CD4-positive, alpha-beta T cell treated with Interleukin-17A for 1 hour (primary cell): ENCODE measurements around the gene NYAP1.
"Not testable (repeated sequence)": the region's sequence is repeated elsewhere in the genome, so short reads cannot be mapped to it uniquely, and the experiment has no call there.

Experiments used
- DNase-seq: peaks from one replicate; pipeline ENCODE4 v3.0.0-alpha.2; 2020

The NYAP1 gene

DNA sequence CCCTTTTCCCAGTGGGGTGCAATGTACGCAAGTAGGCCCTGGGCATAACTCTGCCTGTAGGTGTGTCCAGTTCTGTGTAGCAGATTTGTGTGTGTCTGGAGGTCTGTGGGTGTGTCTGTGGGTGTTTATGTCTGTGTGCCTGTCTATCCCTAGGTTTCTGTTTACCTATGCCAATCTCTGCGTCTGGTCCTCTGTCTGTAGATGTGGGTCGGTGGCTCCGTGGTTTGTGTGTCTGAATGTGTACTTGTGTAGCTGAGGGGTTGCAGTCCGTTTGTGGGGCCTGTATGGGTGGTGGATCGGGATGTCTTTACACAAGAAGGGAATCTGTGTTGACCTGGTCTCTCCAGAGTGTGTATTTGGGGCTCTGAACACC, 932 bp downstream of the NYAP1 start:
- no peak for DNase-seq

DNA sequence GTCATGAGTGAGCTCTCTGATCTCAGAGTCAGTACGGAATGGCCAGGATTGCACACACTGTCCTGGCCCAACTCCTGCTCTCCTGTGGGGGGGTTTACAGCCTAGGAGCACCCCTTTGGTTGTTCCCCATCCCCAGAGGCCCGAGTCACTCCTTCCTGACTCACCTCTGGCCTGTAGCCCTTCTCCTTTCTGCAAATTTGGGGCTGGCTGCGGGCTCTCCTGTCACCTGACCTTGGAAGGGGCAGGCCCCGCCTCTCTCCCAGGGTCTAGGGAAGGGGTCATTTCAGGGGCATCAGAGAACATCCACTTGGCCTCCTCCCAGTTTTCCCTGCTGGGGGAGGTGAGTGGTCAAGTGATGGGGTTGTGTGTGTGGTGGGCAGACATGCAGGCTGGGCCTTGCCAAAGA, 1.7 kb downstream of the NYAP1 start:
- no peak for DNase-seq

DNA sequence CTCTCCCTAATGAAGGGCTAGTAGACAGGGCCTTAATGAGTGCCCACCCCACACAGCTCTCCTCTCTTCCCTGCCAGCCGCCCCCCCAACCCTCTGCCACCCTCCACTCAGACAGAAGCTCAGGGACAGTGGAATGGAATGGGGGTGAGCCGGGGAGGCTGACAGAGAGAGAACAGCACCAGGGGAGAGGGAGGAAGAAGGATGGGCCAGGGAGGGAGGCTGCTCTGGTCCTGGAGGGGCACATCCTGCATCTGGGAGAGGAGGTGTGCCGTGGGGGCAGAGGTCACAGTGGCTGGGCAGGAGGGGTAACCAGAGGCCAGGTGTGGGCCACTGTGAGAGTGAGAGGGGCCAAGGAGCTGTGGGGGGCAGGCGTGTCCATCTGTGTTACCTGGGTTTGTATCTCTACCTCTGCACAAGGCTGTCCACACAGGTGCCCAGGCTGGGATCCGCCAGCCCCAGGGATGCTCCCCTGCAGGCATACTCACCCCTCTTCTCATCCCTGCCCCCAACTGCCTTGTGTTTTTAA, 2.4 kb downstream of the NYAP1 start:
- no peak for DNase-seq

DNA sequence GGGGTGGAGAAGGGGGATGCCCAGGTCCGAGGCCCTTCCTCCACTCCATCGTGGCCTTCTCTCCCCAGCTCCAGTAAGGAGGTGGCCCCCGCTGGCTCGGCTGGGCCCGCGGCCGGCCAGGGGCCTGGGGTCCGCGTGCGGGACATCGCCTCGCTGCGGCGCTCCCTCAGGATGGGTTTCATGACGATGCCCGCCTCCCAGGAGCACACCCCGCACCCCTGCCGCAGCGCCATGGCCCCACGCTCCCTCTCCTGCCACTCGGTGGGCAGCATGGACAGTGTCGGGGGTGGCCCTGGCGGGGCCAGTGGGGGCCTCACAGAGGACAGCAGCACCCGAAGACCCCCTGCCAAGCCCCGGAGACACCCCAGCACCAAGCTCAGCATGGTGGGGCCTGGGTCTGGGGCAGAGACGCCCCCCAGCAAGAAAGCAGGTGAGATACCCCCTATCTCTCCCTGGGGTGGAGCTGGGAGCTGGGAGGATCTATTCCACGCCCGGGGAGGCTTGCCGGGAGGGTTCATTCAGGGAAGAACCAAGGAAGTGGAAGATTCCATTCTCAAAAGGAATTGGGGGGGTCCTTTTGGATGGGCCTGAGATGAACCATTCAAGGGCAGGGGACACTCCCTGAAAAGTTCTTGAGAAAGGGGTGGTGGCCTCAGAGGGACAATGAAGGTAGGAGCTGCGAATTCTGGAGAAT, 3.2 kb downstream of the NYAP1 start:
- no peak for DNase-seq

DNA sequence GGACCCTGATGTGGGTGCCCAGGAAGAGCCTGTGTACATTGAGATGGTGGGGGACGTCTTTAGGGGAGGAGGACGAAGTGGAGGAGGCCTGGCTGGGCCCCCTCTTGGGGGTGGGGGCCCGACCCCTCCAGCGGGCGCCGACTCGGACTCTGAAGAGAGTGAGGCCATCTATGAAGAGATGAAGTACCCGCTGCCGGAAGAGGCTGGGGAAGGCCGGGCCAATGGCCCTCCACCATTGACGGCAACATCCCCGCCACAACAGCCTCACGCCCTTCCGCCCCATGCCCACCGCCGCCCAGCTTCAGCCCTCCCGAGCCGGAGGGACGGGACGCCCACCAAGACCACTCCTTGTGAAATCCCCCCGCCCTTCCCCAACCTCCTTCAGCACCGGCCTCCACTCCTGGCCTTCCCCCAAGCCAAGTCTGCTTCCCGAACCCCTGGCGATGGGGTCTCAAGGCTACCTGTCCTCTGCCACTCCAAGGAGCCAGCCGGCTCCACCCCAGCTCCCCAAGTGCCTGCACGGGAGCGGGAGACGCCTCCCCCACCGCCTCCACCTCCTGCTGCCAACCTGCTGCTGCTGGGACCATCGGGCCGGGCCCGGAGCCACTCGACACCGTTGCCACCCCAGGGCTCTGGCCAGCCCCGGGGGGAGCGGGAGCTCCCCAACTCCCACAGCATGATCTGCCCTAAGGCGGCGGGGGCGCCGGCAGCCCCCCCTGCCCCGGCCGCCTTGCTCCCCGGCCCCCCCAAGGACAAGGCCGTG, 4.8 kb downstream of the NYAP1 start:
- DNase-seq = no peak

DNA sequence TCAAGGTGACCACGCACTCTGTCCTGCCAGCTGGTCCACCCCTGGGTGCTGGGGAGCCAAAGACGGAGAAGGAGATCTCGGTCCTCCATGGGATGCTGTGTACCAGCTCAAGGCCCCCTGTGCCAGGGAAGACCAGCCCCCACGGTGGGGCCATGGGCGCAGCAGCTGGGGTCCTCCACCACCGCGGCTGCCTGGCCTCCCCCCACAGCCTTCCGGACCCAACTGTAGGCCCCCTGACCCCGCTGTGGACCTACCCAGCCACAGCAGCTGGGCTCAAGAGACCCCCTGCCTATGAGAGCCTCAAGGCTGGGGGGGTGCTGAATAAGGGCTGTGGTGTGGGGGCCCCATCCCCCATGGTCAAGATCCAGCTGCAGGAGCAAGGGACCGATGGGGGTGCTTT, 5.4 kb downstream of the NYAP1 start:
- no peak for DNase-seq

DNA sequence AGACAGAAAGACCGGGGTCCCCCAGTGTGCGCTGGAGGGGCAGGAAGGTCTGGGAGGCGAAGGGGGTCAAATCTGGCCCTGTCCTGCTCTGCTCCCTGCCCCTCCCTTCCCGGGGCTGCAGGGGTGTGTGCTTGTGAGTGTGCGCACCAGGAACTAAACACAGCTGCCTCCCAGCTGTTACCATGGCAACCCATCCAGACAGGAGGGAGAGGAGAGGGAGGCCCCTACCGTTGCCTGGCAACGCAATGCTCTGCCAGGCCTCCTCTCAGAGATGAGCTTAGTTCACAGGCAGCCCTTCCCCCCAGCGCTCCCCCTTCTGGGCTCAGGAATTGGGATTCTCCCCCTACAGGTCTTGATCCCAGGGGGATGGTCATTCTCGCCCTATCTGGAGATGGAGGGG, 6.1 kb downstream of the NYAP1 start:
- DNase-seq = peak; percentile 58

DNA sequence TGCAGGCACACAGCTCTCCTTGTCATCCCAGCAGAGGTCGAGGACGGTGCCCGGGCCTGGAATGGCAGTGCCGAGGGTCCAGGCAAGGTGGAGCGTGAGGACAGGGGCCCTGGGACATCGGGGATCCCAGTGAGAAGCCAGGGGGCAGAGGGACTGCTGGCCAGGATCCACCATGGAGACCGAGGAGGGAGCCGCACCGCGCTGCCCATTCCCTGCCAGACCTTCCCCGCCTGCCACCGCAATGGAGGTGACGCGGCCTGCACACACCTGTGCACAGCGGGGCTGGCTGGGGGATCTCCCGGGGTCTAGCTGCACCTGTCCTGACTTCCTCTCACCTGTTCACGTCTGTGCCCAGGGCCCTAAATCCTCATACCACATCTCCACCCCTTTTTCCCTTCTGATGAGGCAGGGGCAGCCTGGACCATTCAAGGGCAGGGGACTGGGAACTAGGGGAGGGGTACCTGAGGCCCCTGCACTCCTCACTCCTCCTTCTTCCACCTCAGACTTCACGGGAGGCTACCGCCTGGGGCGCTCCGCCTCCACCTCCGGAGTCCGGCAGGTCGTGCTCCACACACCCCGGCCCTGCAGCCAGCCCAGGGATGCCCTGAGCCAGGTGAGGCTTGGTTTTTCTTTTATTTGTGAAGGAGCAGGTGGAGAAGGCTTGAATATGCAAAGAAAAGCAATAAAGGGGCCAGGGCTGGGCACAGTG, 6.9 kb downstream of the NYAP1 start:
- DNase-seq = no peak

DNA sequence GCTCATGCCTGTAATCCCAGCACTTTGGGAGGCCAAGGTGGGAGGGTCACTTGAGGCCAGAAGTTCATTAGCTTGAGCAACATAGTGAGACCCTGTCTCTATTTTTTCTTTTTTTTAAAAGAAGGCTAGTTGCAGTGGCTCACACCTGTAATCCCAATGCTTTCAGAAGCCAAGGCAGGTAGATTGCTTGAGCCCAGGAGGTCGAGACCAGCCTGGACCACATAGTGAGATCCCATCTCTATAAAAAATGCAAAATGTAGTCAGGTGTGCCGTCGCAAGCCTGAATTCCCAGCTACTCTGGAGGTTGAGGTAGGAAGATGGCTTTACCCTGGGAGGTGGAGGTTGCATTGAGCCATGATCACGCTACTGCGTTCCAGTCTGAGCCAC, 7.5 kb downstream of the NYAP1 start:
- DNase-seq = no peak

DNA sequence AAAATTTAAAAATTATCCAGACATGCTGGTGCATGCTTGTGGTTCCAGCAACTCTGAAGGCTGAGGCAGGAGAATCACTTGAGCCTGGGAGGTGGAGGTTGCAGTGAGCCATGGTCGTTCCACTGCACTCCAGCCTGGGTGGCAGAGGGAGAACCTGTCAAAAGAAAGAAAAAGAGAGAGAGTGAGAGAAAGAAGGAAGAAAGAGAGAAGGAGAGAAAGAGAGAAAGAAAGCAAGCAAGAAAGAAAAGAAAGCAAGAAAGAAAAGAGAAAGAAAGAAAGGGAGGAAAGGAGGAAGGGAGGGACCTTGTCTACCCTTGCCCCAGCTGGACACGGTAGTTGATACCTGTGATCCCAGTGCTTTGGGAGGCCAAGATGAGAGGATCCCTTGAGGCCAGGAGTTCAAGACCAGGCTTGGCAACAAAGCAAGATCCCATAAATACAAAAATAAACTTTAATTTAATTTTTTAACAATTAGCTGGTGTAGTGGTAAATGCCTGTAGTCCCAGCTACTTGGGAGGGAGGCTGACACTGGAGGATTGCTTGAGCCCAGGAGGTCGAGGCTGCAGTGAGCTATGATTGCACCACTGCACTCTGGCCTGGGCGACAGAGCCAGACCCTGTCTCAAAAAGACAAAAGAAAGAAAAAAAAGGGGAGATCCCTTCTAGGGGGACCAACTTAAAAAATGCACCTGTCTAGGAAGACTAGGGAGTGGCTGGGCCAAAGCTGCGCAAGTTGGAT, 9.2 kb downstream of the NYAP1 start:
- DNase-seq = no peak

DNA sequence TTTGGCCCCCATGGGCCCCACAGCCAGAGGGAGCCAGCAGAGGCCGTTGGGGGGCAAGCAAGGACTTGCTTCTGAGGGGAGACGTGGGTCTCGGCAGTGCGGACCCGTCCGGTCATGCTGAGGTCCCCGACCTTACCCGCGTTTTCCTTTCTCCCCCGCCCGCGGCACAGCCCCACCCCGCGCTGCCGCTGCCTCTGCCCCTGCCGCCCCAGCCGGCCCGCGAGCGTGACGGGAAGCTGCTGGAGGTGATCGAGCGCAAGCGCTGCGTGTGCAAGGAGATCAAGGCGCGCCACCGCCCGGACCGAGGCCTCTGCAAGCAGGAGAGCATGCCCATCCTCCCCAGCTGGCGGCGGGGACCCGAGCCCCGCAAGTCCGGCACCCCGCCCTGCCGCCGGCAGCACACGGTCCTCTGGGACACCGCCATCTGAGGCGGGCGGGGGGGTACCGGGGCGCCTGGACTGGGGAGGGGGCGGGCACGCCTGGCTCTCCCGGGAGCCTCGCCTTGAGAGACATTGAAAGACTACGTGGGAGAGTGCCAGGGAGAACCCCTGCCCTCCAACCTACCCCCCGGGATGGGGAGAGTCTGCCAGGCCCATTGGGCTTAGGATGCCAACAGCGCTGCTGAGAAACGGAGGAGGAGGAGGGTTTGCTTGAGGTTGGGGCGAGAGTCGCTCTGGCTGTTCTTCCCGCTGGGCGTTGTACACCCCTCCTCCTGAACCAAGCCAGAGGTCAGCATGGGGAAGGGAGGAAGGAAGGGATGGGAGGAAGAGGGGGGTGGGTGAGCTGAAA, 9.9 kb downstream of the NYAP1 start:
- peak; percentile 48 for DNase-seq

DNA sequence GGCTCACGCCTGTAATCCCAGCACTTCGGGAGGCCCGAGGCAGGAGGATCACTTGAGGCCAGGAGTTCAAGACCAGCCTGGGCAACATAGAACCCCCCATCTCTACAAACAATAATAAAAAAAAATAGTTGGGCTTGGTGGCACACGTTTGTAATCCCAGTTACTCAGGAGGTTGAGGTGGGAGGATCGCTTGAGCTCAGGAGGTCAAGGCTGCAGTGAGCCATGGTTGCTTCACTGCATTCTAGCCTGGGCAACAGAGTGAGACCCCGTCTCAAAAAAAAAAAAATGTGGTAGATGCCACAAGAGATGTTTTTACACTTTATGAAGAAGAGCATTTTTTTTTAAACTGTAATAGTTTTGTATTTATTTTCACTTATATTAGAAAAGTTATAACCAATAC, 12.8 kb downstream of the NYAP1 start:
- no peak for DNase-seq

DNA sequence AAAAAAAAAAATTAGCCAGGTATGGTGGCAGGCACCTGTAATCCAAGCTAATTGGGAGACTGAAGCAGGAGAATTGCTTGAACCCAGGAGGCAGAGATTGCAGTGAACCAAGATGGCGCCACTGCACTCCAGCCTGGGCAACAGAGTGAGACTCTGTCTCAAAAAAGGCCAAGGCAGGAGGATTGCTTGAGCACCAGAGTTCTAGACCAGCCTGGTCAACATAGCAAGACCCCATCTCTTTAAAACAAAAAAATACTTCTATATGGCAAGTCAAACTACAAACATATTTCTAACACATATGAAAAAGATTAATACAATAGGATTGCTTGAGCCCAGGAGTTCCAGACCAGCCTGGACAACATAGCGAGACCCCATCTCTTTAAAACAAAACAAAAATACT, 17.0 kb downstream of the NYAP1 start:
- not testable (repeated sequence) for DNase-seq

DNA sequence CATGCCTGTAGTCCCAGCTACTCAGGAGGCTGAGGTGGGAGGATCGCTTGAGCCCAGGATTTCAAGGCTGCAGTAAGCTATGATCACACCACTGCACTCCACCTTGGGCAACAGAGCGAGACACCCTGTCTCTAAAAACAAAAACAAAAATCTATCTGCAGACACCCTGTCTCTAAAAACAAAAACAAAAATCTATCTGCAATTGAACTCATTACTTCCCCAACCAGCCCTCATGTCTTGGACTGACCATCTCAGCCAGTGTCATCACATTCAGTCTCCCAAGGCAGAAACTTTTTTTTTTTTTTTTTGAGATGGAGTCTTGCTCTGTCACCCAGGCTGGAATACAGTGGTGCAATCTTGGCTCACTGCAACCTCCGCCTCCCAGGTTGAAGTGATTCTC, 20.3 kb downstream of the NYAP1 start:
- DNase-seq = not testable (repeated sequence)

DNA sequence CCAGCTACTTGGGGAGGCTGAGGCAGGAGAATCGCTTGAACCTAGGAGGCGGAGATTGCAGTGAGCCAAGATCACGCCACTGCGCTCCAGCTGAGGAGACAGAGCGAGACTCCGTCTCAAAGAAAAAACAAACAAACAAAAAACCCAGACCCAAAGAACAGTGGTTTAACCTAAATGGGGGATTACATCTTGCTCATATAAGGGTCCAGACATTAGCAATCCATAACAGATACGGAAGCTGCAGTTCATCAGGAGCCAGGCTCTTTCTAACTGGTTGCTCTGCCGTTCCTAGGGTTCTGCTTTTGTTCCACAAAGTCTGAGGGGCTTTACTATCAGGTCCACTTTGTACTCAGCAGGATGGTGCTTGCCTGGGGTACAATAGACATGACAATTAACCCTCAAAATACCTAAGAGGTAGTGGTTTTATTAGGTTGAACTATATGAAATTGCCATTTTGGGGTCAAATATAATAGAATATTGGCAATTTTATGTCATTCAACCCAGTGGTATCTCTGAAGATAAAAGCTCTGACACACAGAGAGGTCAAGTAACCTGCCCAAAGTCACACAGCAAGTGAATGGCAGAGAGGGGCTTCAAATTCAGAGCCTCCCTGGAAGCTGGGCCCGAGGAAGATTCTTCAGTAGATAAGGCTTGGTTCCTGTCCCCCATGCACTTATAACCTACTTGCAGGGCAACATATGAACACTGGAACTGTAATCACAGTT, 21.3 kb downstream of the NYAP1 start:
- no peak for DNase-seq

DNA sequence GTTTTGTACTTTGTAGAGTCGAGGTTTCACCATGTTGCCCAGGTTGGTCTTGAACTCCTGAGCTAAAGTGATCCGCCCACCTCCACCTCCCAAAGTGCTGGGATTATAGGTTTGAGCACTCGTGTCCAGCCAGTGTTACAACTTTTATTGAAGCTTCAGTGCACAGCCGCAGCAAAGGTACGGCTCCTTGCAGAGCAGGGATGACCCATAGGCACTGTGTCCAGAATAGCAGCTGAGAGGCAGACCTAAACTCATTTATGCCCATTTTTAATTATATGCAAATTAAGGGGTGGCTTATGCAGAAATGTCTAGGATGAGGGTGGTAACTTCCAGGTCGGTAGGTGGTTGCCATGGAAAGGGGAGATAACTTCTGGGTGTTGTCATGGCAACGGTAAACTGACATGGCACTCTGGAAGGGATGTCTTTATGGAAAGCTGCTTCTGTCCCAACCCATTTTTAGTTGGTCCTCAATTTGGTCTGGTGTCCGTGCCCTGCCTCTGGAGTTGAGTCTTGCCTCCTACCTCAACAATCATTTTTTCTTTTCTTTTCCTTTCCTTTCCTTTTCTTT, 22.7 kb downstream of the NYAP1 start:
- no peak for DNase-seq

DNA sequence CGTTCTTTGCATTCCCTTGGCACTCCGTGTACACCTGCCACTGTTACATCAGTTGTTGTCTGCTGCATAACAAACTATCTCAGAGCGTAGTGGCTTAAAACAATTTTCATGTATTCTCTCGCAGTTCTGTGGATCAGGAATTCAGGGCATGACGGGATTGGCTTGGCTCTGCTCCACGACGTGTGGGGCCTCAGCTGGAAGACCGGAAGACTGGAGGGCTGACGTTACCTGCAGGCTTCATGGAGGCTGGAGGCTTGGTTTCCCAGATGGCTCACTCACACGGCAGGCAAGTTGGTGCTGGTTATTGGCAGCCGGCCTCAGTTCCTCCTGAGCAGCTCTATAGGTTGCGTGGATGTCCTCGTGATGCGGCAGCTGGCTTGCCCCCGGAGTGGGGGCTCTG, 25.5 kb downstream of the NYAP1 start:
- no peak for DNase-seq

DNA sequence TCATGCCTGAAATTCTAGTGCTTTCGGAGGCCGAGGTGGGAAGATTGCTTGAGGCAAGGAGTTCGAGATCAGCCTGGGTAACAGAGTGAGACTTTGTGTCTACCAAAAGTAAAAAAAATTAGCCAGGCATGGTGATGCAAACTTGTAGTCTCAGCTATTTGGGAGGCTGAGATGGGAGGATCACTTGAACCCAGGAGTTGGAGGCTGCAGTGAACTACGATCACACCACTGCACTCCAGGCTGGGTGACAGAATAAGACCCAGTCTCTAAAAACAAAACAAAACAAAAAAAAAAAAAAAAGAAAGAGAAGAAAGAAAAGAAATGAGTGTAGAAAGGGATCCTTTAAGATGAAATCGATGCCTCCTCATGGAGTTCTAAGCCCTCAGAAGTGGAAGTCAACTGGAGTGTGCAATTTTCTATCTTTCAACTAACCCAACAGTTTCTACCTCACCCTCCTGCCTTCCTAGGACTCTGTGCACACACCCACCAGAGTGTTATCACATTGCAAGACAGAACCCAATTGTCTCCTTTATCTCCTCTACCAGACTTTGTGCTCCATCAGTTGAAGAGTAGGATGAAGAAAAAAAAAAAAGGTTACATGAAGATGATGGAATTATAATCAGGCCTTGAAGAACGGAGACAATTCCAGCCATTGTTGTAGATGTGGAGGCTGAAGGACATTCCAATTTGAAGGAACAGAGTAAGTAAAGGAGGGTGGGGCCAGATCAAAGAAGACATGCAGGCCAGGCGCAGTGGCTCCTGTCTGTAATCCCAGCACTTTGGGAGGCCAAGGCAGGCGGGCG, 26.9 kb downstream of the NYAP1 start:
- no peak for DNase-seq

DNA sequence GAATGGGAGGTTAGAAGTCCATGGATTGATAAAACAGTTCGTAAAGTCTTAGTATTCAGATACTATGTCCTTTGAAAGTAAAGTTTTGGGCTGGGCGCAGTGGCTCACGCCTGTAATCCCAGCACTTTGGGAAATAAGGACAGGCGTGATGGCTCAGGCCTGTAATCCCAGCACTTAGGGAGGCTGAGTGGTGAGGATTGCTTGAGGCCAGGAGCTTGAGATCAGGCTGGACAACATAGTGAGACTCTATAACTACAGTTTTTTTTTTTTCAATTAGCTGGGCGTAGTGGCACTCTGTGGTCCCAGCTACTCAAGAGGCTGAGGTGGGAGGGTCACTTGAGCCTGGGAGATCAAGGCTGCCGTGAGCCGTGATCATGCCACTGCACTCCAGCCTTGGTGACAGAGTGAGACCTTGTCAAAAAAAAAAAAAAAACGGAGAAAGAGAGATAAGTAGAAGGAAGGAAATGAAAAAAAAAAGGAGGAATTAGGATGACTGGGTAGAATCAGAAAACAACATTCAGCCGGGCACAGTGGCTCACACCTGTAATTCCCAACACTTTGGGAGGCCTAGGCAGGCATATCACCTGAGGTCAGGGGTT, 29.6 kb downstream of the NYAP1 start:
- no peak for DNase-seq

DNA sequence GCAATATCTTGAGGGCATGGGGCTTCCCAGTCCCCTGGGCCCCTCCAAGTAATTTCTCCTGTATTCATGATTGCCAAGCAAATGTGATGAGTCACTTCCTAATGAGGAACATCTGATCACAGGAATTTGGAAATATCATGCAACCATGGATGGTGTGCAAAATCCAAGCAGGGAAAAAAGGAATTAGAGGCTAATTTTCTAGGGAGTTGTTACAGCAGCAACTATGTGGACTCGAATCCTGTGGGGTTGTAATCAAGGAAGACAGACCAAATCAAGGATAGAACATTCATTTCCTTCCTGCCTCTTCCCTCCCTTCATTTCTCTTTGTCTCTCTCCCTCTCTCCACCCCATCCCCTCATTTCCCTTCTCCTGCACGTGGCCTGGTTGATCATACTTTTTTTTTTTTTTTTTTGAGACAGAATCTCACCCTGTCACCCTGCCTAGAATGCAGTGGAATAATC, 31.4 kb downstream of the NYAP1 start:
- no peak for DNase-seq
